HepG2 (cell line): Measurements from ENCODE around the gene CHST11. TPM values are rescaled to one million over a fixed set of nuclear protein-coding genes. Genes with fewer than 3 reads are reported as not detected.

Source experiments
- ATAC-seq: fragments of 200-7000 bp; cut with Tn5 transposase; 3 replicates; pipeline ENCODE4 v1.9.1; 2020; ENCODE audit warnings: mild to moderate bottlenecking, moderate library complexity
- BruUV-seq: library from RNA; stranded (reverse); fragments of 400-500 nt; replicated peaks from 2 replicates; lab custom pipeline; 2021; lab: Mats Ljungman, UMichigan
- CTCF ChIA-PET: fragments of 300-600 bp; formaldehyde crosslinking; extraction: SDS; loops from one replicate; lab custom pipeline; 2021; ENCODE audit warnings: low total read pairs, inconsistent platforms, low intra/inter-chr PET ratio; lab: Yijun Ruan, JAX
- POLR2A ChIA-PET: fragments of 350-600 bp; sonication (Branson Sonifier 250); formaldehyde crosslinking; loops from one replicate; lab custom pipeline; 2020; ENCODE audit warnings: antibody characterized with exemption, inconsistent platforms; lab: Yijun Ruan, JAX
- DNase-seq: peaks from one replicate; pipeline ENCODE4 v3.0.0-alpha.2; 2015; ENCODE audit warnings: low spot score
- FAIRE-seq: peaks from 3 replicates; lab custom pipeline; 2011; peaks lifted over from hg19 to GRCh38; lab: Jason Lieb, UNC
- H2AFZ ChIP-seq: one replicate; pipeline ENCODE4 v1.6.1; 2011; ENCODE audit warnings: low read length, inconsistent platforms
- H3K27ac ChIP-seq: fragments of 300-600 bp; 3 replicates; pipeline ENCODE4 v1.8.0; 2011; ENCODE audit warnings: mixed run types, mild to moderate bottlenecking, mixed read lengths, low read length, inconsistent platforms; ENCODE audit not compliant: insufficient read depth; ENCODE audit errors: extremely low read length
- H3K27me3 ChIP-seq, 2 experiments: fragments of 200-600 bp in 1 of 2; 2 replicates in 1 of 2; 3 replicates in 1 of 2; pipeline versions ENCODE4 v1.6.0 to v1.8.0; 2011; ENCODE audit warnings: low read length in 2 of 2, mild to moderate bottlenecking in 2 of 2, moderate library complexity in 2 of 2, inconsistent platforms in 1 of 2; ENCODE audit not compliant: insufficient read depth in 2 of 2, control insufficient read depth in 1 of 2
- H3K36me3 ChIP-seq, 2 experiments: fragments of 200-600 bp in 1 of 2; replicated peaks in 1 of 2; 2 replicates in 1 of 2; 3 replicates in 1 of 2; pipeline versions ENCODE4 v1.5.1 to v1.8.0; 2011; ENCODE audit warnings: low read length in 2 of 2, inconsistent platforms in 1 of 2; ENCODE audit not compliant: insufficient read depth in 2 of 2, control insufficient read depth in 1 of 2
- H3K4me1 ChIP-seq: 2 replicates; pipeline ENCODE4 v1.5.1; 2012; ENCODE audit warnings: low read length, inconsistent platforms; ENCODE audit not compliant: insufficient read depth
- H3K4me2 ChIP-seq: 2 replicates; pipeline ENCODE4 v1.6.0; 2011; ENCODE audit warnings: low read depth, low read length, inconsistent platforms
- H3K4me3 ChIP-seq, 3 experiments: fragments of 200-600 bp in 1 of 3; sonication (generic), shearing (Covaris generic) in 1 of 3; replicated peaks in 1 of 3; 2 replicates each; pipeline ENCODE4 v1.5.1; 2011 to 2016; ENCODE audit warnings: low read length in 3 of 3, inconsistent platforms in 2 of 3, low read depth in 2 of 3, mild to moderate bottlenecking in 2 of 3, control low read depth in 1 of 3, mixed read lengths in 1 of 3; ENCODE audit not compliant: insufficient read depth in 1 of 3
- H3K79me2 ChIP-seq: one replicate; pipeline ENCODE4 v1.6.1; 2011; ENCODE audit warnings: low read length, inconsistent platforms; ENCODE audit not compliant: insufficient read depth
- H3K9ac ChIP-seq: 2 replicates; pipeline ENCODE4 v1.6.0; 2011; ENCODE audit warnings: mild to moderate bottlenecking, low read depth, low read length, inconsistent platforms; ENCODE audit not compliant: insufficient read depth
- H3K9me3 ChIP-seq: 2 replicates; pipeline ENCODE4 v1.5.1; 2012; ENCODE audit warnings: mild to moderate bottlenecking, low read length
- H4K20me1 ChIP-seq: 2 replicates; pipeline ENCODE4 v1.6.0; 2011; ENCODE audit warnings: inconsistent platforms, mild to moderate bottlenecking, low read length, moderate library complexity; ENCODE audit not compliant: insufficient read depth
- ATF4 ChIP-seq, 2 experiments: fragments of 450-650 bp in 1 of 2; sonication (generic) in 1 of 2; formaldehyde crosslinking; IDR thresholded peaks; 2 replicates each; pipeline versions ENCODE4 v1.5.0 to v1.8.0; 2020 to 2022; ENCODE audit warnings: mild to moderate bottlenecking in 1 of 2, missing genetic modification reagents in 1 of 2
- MAFF ChIP-seq: IDR thresholded peaks from 2 replicates; pipeline ENCODE4 v1.6.1; 2011; ENCODE audit warnings: low read depth, low read length, improper control_type of control experiment
- MAFK ChIP-seq, 2 experiments: IDR thresholded peaks in 1 of 2; conservative IDR thresholded peaks in 1 of 2; 2 replicates each; pipeline ENCODE4 v1.6.1; 2011; ENCODE audit warnings: improper control_type of control experiment in 2 of 2, low read length in 2 of 2
- SMAD9 ChIP-seq: sonication (generic); formaldehyde crosslinking; IDR thresholded peaks from 2 replicates; pipeline ENCODE4 v1.5.1; 2020; ENCODE audit warnings: mild to moderate bottlenecking, missing genetic modification reagents
- THYN1 ChIP-seq: sonication (generic); formaldehyde crosslinking; IDR thresholded peaks from 2 replicates; pipeline ENCODE4 v1.8.1; 2023; ENCODE audit warnings: low read depth, mild to moderate bottlenecking, moderate library complexity, missing genetic modification reagents, borderline replicate concordance
- ZNF629 ChIP-seq: sonication (generic); formaldehyde crosslinking; conservative IDR thresholded peaks from 2 replicates; pipeline ENCODE4 v1.5.0; 2020; ENCODE audit warnings: missing genetic modification reagents
- WGBS: methylation state at CpG from one replicate; pipeline ENCODE4 v1.1.6; 2017; ENCODE audit warnings: low lambda C conversion rate; 5-methylcytosine and 5-hydroxymethylcytosine counted together
- in situ Hi-C: cut with HindIII; loops from 2 replicates; pipeline ENCODE4 v1.10.0; 2017; ENCODE audit warnings: low pct_unique_long_range_greater_than_20kb; ENCODE audit not compliant: extremely low pct_ligation_motif_present
- intact Hi-C: fragments of 100-400 bp; cut with micrococcal nuclease; formaldehyde crosslinking; loops from one replicate; pipeline ENCODE4 v1.10.0; 2022; ENCODE audit not compliant: unreplicated experiment
- polyA plus RNA-seq, 8 experiments: library from polyadenylated mRNA; depleted of rRNA in 3 of 8; stranded (reverse) in 7 of 8; unstranded in 1 of 8; fragments of >200 nt; fragmentation: Illumina TruSeq in 4 of 8; extraction: Trizol in 4 of 8; gene quantifications; 2 replicates each; pipeline versions ENCODE4 v1.2.1 to v1.2.3, GENCODE V29; 2011 to 2016; ENCODE audit warnings: low read depth in 4 of 8, missing spikeins in 1 of 8, mixed read lengths in 1 of 8; ENCODE audit not compliant: insufficient read depth in 1 of 8
- total RNA-seq, 5 experiments: library from RNA; depleted of rRNA; stranded (reverse); fragments of >200 nt; fragmentation: Illumina TruSeq; extraction: Trizol; gene quantifications; 2 replicates each; pipeline ENCODE4 v1.2.3, GENCODE V29; 2016; ENCODE audit warnings: low read depth in 1 of 5

Gene CHST11
- total and polyA plus RNA-seq, 2 of the 13 experiments (the other 11 are each of a cell fraction or from before 2014, with no cell fraction given) = 0.15 TPM; not detected in 1

- in situ Hi-C loops = no loop called here
- H3K79me2 ChIP-seq = no peaks in the 10 kb centered on the region
- TF ChIP-seq SMAD9 (CRISPR knock-in tag) (no peak), MAFF (0 out of 2 replicates have a peak, but pooled peaks have one; percentile 33), MAFK (conservative IDR thresholded peaks at IDR 0.05 in 1 of 2, IDR thresholded peaks at IDR 0.05 in 1 of 2; ENCODE audit: low read length in 2 of 2) (peak; percentile 22 to 60; a peak in 2 of 4 replicates), ATF4 (CRISPR knock-in tag; IDR thresholded peaks at IDR 0.05) (no peak)
- no peak for ATAC-seq
- whole genome bisulfite sequencing = 37% methylated on average over 3 of the region's 3 CpGs
- peaks cover 0 to 33% of the 10 kb centered on the region in 2 experiments; a peak in 2 of 5 replicates for H3K27me3 ChIP-seq
- DNase-seq = no peak
- no peaks in the 10 kb centered on the region for H3K9me3 ChIP-seq
- H3K27ac ChIP-seq = no peak overlapping the region
- intact Hi-C loops = no loop called here
- ChIA-PET POLR2A (no interaction called here), CTCF (no interaction called here)
- H3K9ac ChIP-seq = no peak overlapping the region
- H3K36me3 ChIP-seq = no peaks in the 10 kb centered on the region
- BruUV-seq = no TSS peak
- H2AFZ ChIP-seq = no peak overlapping the region
- H3K4me1 ChIP-seq = no peaks in the 10 kb centered on the region
- H3K4me2 ChIP-seq = no peak overlapping the region
- no peak for FAIRE-seq
- H4K20me1 ChIP-seq = no peaks in the 10 kb centered on the region
- no peak overlapping the region for H3K4me3 ChIP-seq
These were observed 178.1 kb downstream of the CHST11 start for GRCh38 chr12:104634852-104635251.

- no peaks in the 10 kb centered on the region for H4K20me1 ChIP-seq
- POLR2A ChIA-PET = no interaction called here
These were observed 179.0 kb downstream of the CHST11 start for GRCh38 chr12:104635607-104636343.

More at GRCh38 chr12:104635607-104636343, 179.0 kb downstream of the CHST11 start:
- in situ Hi-C loops = no loop called here
- H3K4me2 ChIP-seq = no peak overlapping the region
- ATAC-seq (no peak), DNase-seq (no peak)
- no peak overlapping the region for H3K9ac ChIP-seq
- H3K27me3 ChIP-seq = peaks cover 0 to 29% of the 10 kb centered on the region in 2 experiments; a peak in 1 of 5 replicates
- H3K27ac ChIP-seq = no peak overlapping the region
- no peak for TF ChIP-seq THYN1
- TF ChIP-seq ZNF629 (CRISPR knock-in tag) = peak; percentile 33; the same call in 1 of the 2 replicates
- TF ChIP-seq, all 625 proteins: peak for 1
- Histone ChIP-seq H3K4me3 (no peak overlapping the region), H3K9me3 (no peaks in the 10 kb centered on the region), H2AFZ (no peak overlapping the region), H3K79me2 (no peaks in the 10 kb centered on the region), H3K4me1 (no peaks in the 10 kb centered on the region), H3K36me3 (no peaks in the 10 kb centered on the region)
- no peak for FAIRE-seq
- 18% methylated on average over 6 of the region's 6 CpGs for WGBS
- intact Hi-C loops = no loop called here
- BruUV-seq = no TSS peak
- CTCF ChIA-PET = no interaction called here
